Measurements from ENCODE around the gene ARL8B. TPM values are rescaled to one million over a fixed set of nuclear protein-coding genes. Genes with fewer than 3 reads are reported as not detected.

Gene ARL8B
- total and polyA plus RNA-seq, 2 of the 8 experiments (the other 6 are each of a cell fraction or from before 2014, with no cell fraction given), result 14.5 to 27.8 TPM

GRCh38 chr3:5213574-5213966 is 91.5 kb downstream of the ARL8B start:
- H2BK120ac ChIP-seq (replicated peaks; ENCODE audit: low read depth, low read length), result no peak overlapping the region
- no peak for FAIRE-seq
- no peak for TF ChIP-seq SP2 (IDR thresholded peaks at IDR 0.05; ENCODE audit: low read length)
- TF ChIP-seq SP4 (IDR thresholded peaks at IDR 0.05; ENCODE audit: low read length), result no peak
- 0 out of 2 replicates have a peak, but pooled peaks have one; percentile 14 for TF ChIP-seq E2F6 (IDR thresholded peaks at IDR 0.05)
- 0 out of 2 replicates have a peak, but pooled peaks have one; percentile 19 for TF ChIP-seq SP1 (IDR thresholded peaks at IDR 0.05; ENCODE audit: low read depth, low read length)
- peak; percentile 42 for TF ChIP-seq CREB1 (IDR thresholded peaks at IDR 0.05)
- peak; percentile 43; the same call in 1 of the 2 replicates for TF ChIP-seq CEBPB (IDR thresholded peaks at IDR 0.05; ENCODE audit: low read depth, low read length)
- peak; percentile 80 for TF ChIP-seq TCF12 (IDR thresholded peaks at IDR 0.05; ENCODE audit: low read depth, low read length)
- TF ChIP-seq EP300 (IDR thresholded peaks at IDR 0.05; ENCODE audit: borderline replicate concordance in 1 of 2, low read depth in 2 of 2, low read length in 2 of 2), result peak in 1 of 2 experiments; percentile 38; a peak in 1 of 3 replicates
- TF ChIP-seq SAP30 (IDR thresholded peaks at IDR 0.05; ENCODE audit: insufficient read depth, insufficient replicate concordance, low read length), result no peak
- TF ChIP-seq HDAC2 (IDR thresholded peaks at IDR 0.05; ENCODE audit: borderline replicate concordance in 1 of 2, low read depth in 2 of 2, low read length in 2 of 2), result 0 out of 4 replicates have a peak, but pooled peaks of 1 of the 2 experiments have one; percentile 51
- TF ChIP-seq FOSL1 (IDR thresholded peaks at IDR 0.05; ENCODE audit: insufficient read depth, low read depth, low read length), result no peak
- peak; percentile 33; the same call in 1 of the 2 replicates for TF ChIP-seq YY1 (IDR thresholded peaks at IDR 0.05; ENCODE audit: low read depth, low read length)
- TF ChIP-seq KDM5A (IDR thresholded peaks at IDR 0.05; ENCODE audit: low read length), result no peak

More at GRCh38 chr3:5213574-5213966, 91.5 kb downstream of the ARL8B start:
- H3K27ac ChIP-seq (ENCODE audit: low read depth, low read length), result no peak overlapping the region
- peak overlapping the region; percentile 14 to 61 for H3K4me2 ChIP-seq (ENCODE audit: insufficient read depth in 1 of 2, low read depth in 2 of 2, low read length in 2 of 2)
- no peaks in the 10 kb centered on the region for H3K23me2 ChIP-seq (ENCODE audit: low read depth, low read length)
- no peak overlapping the region for H2BK20ac ChIP-seq (ENCODE audit: low read length)
- no peak overlapping the region for H3K56ac ChIP-seq (replicated peaks; ENCODE audit: insufficient read length, low read depth, low read length)
- POLR2A ChIA-PET (ENCODE audit: partially characterized antibody), result interaction anchor here (0.8 to 2.0 kb wide), 4 partner anchors 16 to 28 kb away, joined by 3 to 5 read pairs (median 4); partner anchors contain the start of gene EDEM1
- H2AK5ac ChIP-seq (ENCODE audit: low read depth, low read length), result no peak overlapping the region
- H2BK12ac ChIP-seq (ENCODE audit: low read depth, low read length), result no peak overlapping the region
- H3K79me2 ChIP-seq (ENCODE audit: control insufficient read depth in 1 of 2, insufficient read depth in 2 of 2, low read length in 2 of 2), result no peaks in the 10 kb centered on the region
- H3K27me3 ChIP-seq (replicated peaks in 1 of 4; ENCODE audit: control insufficient read depth in 3 of 4, extremely low read depth in 1 of 4, insufficient read depth in 3 of 4, low read length in 3 of 4), result no peaks in the 10 kb centered on the region
- H3K14ac ChIP-seq (ENCODE audit: insufficient read length), result no peak overlapping the region
- 15% methylated on average over 7 of the region's 7 CpGs; no CpG with 5 or more reads in 1 of the 2 experiments for WGBS, 2 experiments (ENCODE audit: extremely low coverage in 1 of 2, insufficient coverage in 1 of 2, insufficient read length in 1 of 2, insufficient replicate concordance in 2 of 2, low coverage in 1 of 2, low lambda C conversion rate in 2 of 2, missing lambda C conversion rate in 1 of 2)
- no peaks in the 10 kb centered on the region for H3K9me3 ChIP-seq (ENCODE audit: insufficient read depth in 2 of 2, low read depth in 1 of 2, low read length in 1 of 2)
- no peak overlapping the region for H4K8ac ChIP-seq (ENCODE audit: extremely low read depth, insufficient read depth, low read length)
- H3K18ac ChIP-seq (ENCODE audit: extremely low read depth, low read length), result no peak overlapping the region
- H2BK5ac ChIP-seq (ENCODE audit: low read depth, low read length), result 0 out of 2 replicates have a peak overlapping the region, but pooled peaks have one; percentile 20
- H4K91ac ChIP-seq (replicated peaks; ENCODE audit: insufficient read length, low read length), result peak overlapping the region; percentile 57
- no peaks in the 10 kb centered on the region; the same call in 1 of the 2 replicates for H3K79me1 ChIP-seq (ENCODE audit: low read depth, low read length)
- H2AFZ ChIP-seq (ENCODE audit: low read length), result no peak overlapping the region
- no peak overlapping the region for H2BK15ac ChIP-seq (ENCODE audit: low read length)
- CTCF ChIA-PET (ENCODE audit: partially characterized antibody), result interaction anchor here (0.8 to 1.2 kb wide), 2 partner anchors 11 to 90 kb away, joined by 3 read pairs; no protein-coding TSS in a partner anchor
- H4K5ac ChIP-seq (ENCODE audit: insufficient read length, low read depth, low read length), result no peak overlapping the region
- no peak overlapping the region for H3K23ac ChIP-seq (ENCODE audit: insufficient read length)
- peaks cover 7 to 49% (median 27%) of the 10 kb centered on the region in 4 experiments; a peak in 7 of 8 replicates for H3K36me3 ChIP-seq (ENCODE audit: control insufficient read depth in 2 of 4, insufficient read depth in 4 of 4, low read length in 3 of 4)
- H4K20me1 ChIP-seq (replicated peaks in 1 of 2; ENCODE audit: control insufficient read depth in 1 of 2, insufficient read depth in 2 of 2, low read length in 2 of 2), result peaks cover 0 to 1% of the 10 kb centered on the region in 2 experiments
- H3K9ac ChIP-seq (replicated peaks in 1 of 4; ENCODE audit: extremely low read depth in 1 of 4, low read depth in 3 of 4, low read length in 3 of 4), result no peak overlapping the region
- peak; percentile 25 to 69 for DNase-seq (ENCODE audit: low read depth in 1 of 2, low spot score in 2 of 2)
- H3K4ac ChIP-seq (replicated peaks; ENCODE audit: insufficient read length, low read depth, low read length), result no peak overlapping the region
- H3K4me1 ChIP-seq (replicated peaks in 1 of 4; ENCODE audit: control insufficient read depth in 3 of 4, insufficient read depth in 4 of 4, low read length in 3 of 4), result peaks cover 10 to 22% (median 18%) of the 10 kb centered on the region in 4 experiments; a peak in 6 of 7 replicates
- H3K4me3 ChIP-seq (ENCODE audit: extremely low read depth in 1 of 4, insufficient read depth in 2 of 4, low read depth in 3 of 4, low read length in 4 of 4), result peak overlapping the region in 1 of 4 experiments; percentile 9; a peak in 1 of 8 replicates

Data from H1 (cell line).